ENCODE measurements around the gene CREBBP. TPM values are rescaled to one million over a fixed set of nuclear protein-coding genes. Genes with fewer than 3 reads are reported as not detected.

The CREBBP gene
- total and polyA plus RNA-seq, 2 donors from 2014 or later: 5.9 to 74.6 TPM

GRCh38 chr16:3696425-3697218 is 183.9 kb downstream of the CREBBP start:
- intact Hi-C loops (cut with DNase I): no loop called here
- no peaks in the 10 kb centered on the region for H3K9me3 ChIP-seq (ENCODE audit: control insufficient read depth in 2 of 3, insufficient read depth in 1 of 3, low read length in 3 of 3)
- peaks cover 0 to 2% (median 0%) of the 10 kb centered on the region in 3 donors for H3K4me1 ChIP-seq (ENCODE audit: control insufficient read depth in 2 of 3, insufficient read depth in 2 of 3, low read depth in 1 of 3, low read length in 3 of 3)
- FAIRE-seq (no peak), DNase-seq (no peak)
- TF ChIP-seq, protein P1, sequence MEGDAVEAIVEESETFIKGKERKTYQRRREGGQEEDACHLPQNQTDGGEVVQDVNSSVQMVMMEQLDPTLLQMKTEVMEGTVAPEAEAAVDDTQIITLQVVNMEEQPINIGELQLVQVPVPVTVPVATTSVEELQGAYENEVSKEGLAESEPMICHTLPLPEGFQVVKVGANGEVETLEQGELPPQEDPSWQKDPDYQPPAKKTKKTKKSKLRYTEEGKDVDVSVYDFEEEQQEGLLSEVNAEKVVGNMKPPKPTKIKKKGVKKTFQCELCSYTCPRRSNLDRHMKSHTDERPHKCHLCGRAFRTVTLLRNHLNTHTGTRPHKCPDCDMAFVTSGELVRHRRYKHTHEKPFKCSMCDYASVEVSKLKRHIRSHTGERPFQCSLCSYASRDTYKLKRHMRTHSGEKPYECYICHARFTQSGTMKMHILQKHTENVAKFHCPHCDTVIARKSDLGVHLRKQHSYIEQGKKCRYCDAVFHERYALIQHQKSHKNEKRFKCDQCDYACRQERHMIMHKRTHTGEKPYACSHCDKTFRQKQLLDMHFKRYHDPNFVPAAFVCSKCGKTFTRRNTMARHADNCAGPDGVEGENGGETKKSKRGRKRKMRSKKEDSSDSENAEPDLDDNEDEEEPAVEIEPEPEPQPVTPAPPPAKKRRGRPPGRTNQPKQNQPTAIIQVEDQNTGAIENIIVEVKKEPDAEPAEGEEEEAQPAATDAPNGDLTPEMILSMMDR (IDR thresholded peaks at IDR 0.05; ENCODE audit: borderline replicate concordance, extremely low read depth, insufficient read depth): no peak
- peak overlapping the region in 2 of 3 donors; percentile 32 to 51 for H3K4me3 ChIP-seq (ENCODE audit: low read length in 3 of 3)
- H3K27ac ChIP-seq (ENCODE audit: low read depth in 2 of 2, low read length in 2 of 2): peak overlapping the region; percentile 14 to 72
- no peaks in the 10 kb centered on the region for H3K36me3 ChIP-seq (ENCODE audit: control insufficient read depth in 2 of 3, insufficient read depth in 3 of 3, low read length in 3 of 3)
- H3K9ac ChIP-seq (ENCODE audit: low read length in 3 of 3): no peak overlapping the region
- no peaks in the 10 kb centered on the region for H3K27me3 ChIP-seq (ENCODE audit: control insufficient read depth, insufficient read depth, low read length)

GRCh38 chr16:3695610-3696369 is 184.7 kb downstream of the CREBBP start:
- FAIRE-seq (no peak), DNase-seq (peak in 4 of 5 donors; percentile 34 to 55 (median 48))
- H3K27me3 ChIP-seq (ENCODE audit: control insufficient read depth, insufficient read depth, low read length): no peaks in the 10 kb centered on the region
- peak overlapping the region; percentile 36 to 72 for H3K27ac ChIP-seq (ENCODE audit: low read depth in 2 of 2, low read length in 2 of 2)
- no peaks in the 10 kb centered on the region for H3K36me3 ChIP-seq (ENCODE audit: control insufficient read depth in 2 of 3, insufficient read depth in 3 of 3, low read length in 3 of 3)
- TF ChIP-seq, protein P1 (IDR thresholded peaks at IDR 0.05; ENCODE audit: borderline replicate concordance, extremely low read depth, insufficient read depth): no peak
- H3K9me3 ChIP-seq (ENCODE audit: control insufficient read depth in 2 of 3, insufficient read depth in 1 of 3, low read length in 3 of 3): no peaks in the 10 kb centered on the region
- H3K9ac ChIP-seq (ENCODE audit: low read length in 3 of 3): no peak overlapping the region
- intact Hi-C loops (cut with DNase I): no loop called here
- H3K4me1 ChIP-seq (ENCODE audit: control insufficient read depth in 2 of 3, insufficient read depth in 2 of 3, low read depth in 1 of 3, low read length in 3 of 3): peaks cover 0 to 4% (median 0%) of the 10 kb centered on the region in 3 donors
- peak overlapping the region in 2 of 3 donors; percentile 35 to 51 for H3K4me3 ChIP-seq (ENCODE audit: low read length in 3 of 3)

DNA sequence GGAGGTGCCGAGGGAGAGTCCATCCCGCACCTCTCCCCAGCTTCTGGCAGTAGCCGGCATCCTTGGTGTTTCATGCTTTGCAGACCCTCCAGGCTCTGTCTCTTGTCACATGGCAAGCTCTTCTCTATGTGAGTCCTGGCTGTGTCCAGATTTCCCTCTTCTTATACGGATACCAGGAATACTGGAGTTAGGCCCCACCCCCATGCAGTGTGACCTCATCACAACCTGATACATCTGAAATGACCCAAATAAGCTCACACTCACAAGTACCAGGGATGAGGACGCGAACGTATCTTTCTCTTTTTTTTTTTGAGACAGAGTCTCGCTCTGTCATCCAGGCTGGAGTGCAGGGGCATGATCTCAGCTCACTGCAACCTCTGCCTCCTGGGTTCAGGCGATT is 186.5 kb downstream of the CREBBP start:
- no peak for FAIRE-seq

More for the DNA sequence above, 186.5 kb downstream of the CREBBP start:
- Histone ChIP-seq H3K4me1 (ENCODE audit: control insufficient read depth in 2 of 3, insufficient read depth in 2 of 3, low read depth in 1 of 3, low read length in 3 of 3) (peaks cover 0 to 7% (median 0%) of the 10 kb centered on the region in 3 donors), H3K36me3 (ENCODE audit: control insufficient read depth in 2 of 3, insufficient read depth in 3 of 3, low read length in 3 of 3) (no peaks in the 10 kb centered on the region), H3K4me3 (ENCODE audit: low read length in 3 of 3) (no peak overlapping the region), H3K9me3 (ENCODE audit: control insufficient read depth in 2 of 3, insufficient read depth in 1 of 3, low read length in 3 of 3) (no peaks in the 10 kb centered on the region), H3K27me3 (ENCODE audit: control insufficient read depth, insufficient read depth, low read length) (no peaks in the 10 kb centered on the region), H3K27ac (ENCODE audit: low read depth in 2 of 2, low read length in 2 of 2) (no peak overlapping the region), H3K9ac (ENCODE audit: low read length in 3 of 3) (no peak overlapping the region)
- peak in 1 of 5 donors; percentile 10 for DNase-seq
- TF ChIP-seq, protein P1 (IDR thresholded peaks at IDR 0.05; ENCODE audit: borderline replicate concordance, extremely low read depth, insufficient read depth): no peak
- intact Hi-C loops (cut with DNase I): no loop called here

Measured in kidney (tissue), 14 donors.